Stimulated activated CD8-positive, alpha-beta memory T cell treated with anti-CD3 and anti-CD28 coated beads, Interleukin-4, amount 100 ng/mL, for 4 hours (primary cell): Measurements from ENCODE around the gene CLK4.

Experiments used
- DNase-seq, 2 donors: peaks; one replicate each; pipeline ENCODE4 v3.0.0-alpha.2; 2020; ENCODE audit warnings: low read depth in 2 of 2, low spot score in 1 of 2

Gene CLK4

DNA sequence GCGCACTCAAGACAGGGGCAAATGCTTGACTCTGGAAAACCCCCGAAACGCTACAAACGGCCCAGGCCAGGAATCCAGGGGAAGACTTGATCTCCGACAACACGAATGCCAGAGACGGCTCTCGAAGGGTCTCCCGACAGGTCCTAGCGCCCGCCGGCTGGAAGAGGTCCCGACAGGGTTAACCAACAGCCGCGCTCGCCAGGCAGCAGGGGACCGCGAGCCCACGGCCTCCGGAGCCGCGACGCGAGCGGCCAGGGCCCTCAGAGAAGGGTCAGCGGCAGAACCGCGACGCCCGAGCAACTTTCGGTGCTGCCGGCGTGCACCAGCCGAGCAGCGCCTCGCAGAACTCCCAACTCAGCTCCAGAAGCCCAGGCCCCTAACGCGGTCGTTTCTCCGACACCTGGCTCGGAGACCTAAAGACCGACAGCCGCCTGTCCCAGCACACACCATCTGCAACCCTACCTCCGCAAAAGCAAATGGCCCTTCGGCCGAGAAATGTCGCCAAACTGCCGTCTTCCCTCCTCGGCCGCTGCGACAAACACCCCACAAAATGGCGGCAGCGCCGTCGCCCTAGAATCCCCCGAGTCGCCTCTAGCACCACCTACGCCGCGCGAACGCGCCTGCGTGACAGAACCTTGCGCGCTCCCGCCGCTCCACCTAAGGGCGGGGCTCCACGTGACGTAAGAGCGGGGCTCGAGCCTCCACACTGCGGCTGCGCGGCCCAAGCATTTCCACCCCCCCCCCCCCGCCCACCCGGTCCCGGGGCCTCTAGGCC lies at the start of gene CLK4:
Gene CLK4 (minus strand): TSS at position 567 of the 775 bp plus-strand sequence. CDS start 3,634 bp downstream, outside the sequence.
- peak; percentile 92 to 93 for DNase-seq

DNA sequence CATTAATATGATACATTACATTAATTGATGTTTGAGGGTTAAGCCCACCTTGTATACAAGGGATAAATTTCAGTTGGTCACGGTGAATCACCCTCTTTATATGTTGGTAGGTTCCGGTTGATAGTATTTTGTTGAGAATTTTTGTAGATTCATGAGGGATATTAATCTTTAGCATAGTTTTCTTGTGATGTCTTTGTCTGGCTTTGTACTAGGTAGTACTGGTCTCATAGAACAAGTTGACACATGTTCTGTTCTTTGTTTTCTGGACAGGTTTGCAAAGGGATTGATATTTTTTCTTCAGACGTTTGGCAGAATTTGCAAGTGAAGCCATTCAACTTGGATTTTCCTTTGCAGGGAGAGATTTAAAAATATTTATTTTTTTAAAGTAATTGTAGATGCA lies 49.1 kb upstream of the CLK4 start:
- DNase-seq: no peak

DNA sequence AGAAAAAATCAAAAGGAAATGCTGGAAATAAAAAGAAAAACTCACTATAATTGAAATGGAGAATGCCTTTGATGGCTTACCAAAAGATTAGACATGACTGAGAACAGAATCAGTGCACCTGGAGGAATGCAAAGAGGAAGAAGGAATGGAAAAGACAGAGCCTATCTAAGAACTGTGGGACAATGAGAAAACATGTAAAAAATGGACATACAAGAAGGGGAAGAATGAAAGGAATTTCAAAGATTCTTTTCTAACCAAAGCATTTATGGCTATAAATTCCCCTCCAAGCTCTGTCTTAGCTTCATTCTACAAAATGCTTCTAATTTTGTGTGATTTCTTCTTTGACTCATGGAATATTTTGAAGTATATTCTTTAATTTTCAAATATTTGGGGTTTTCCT lies 47.5 kb upstream of the CLK4 start:
- DNase-seq: no peak

DNA sequence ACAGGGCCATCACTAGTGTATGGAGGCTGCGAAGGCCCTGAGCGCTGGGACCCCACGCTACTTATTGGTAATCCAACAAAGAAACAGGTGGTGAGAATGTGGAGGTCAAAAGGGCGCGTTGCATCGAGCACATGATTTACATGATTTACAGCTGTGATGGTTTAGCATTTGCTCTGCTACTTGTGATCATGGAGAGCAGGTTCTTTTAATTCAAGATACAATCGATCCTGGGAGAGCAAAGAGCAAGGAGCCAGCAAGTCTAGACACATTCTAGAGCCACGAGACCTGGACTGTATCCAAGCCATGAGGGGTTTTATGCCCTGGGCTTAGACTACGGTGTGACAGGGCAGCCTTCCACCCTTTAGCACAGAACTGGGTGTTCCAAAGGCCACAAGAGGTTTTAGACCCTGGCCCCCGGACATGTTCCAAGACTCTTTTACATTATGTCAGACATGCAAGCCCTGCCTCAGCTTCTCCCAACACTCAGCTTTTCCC lies 47.0 kb upstream of the CLK4 start:
- no peak for DNase-seq

DNA sequence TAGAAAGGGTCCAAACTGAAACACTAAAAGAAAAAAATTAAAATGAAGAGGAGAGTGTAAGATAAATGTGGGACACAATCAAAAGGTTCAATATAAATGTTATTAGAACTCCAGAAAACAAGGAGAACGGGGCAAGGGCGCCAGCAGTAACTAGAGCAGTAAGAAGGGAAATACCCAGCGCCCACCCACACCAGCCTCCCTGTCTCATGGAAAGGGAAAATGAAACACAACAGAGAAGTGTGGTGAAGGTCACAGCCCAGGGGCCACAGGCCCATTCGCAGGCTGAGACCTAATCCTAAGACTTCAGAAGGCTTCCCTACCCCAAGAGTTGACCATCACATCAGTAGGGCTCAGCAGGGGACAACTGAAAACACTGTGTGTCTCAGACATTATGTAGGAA lies 45.8 kb upstream of the CLK4 start:
- DNase-seq: no peak

DNA sequence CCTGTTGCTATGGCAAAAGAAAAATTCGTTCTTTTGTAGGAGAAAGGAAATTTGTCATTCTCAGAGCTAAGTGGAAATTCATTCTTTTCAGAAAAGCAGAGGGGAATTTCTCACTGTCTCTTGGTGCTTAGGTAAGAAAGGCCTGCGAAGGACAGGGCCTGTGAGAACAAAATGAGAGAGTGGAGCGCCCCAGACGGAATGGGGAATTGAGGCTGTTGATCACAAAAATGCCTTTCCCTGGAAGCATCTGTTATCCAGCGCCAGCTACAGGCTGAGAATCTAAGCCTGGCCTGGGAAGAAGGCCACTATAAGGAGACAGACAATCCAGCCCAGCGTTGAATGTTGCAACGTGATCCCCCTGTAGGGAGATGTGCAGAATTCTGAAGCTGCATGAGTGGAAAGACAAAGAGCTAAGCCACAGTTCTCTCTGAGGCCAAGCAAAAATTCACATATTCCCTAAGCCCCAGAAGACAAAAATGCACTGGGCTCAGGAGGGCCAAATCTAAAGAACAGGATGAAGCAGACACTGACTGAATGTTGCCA lies 44.8 kb upstream of the CLK4 start:
- no peak for DNase-seq

DNA sequence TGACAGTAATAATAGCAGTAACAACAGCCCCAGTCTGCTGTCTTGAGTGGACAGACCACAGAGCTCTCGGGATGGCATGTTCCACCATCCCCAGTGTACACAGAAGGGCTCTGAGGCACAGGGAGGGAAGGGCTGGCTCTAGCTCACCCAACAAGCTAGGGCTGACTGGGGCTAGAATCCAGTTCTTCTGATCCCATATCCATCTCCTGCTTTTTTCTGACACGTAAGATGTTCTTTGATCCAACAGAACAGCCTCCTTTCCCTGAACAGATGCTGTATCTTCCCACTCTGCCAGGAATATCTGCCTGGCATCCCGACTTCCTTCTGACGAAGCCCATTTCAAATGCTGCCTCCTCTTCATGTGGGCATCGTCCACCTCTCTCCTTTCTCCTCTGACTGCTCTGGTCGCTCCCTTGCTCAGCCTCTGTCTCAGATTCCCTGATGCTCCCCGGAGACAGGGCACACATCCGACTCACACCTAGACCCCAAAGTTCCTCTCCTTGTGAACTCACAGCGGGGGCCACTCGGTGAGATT lies 43.6 kb upstream of the CLK4 start:
- no peak for DNase-seq

DNA sequence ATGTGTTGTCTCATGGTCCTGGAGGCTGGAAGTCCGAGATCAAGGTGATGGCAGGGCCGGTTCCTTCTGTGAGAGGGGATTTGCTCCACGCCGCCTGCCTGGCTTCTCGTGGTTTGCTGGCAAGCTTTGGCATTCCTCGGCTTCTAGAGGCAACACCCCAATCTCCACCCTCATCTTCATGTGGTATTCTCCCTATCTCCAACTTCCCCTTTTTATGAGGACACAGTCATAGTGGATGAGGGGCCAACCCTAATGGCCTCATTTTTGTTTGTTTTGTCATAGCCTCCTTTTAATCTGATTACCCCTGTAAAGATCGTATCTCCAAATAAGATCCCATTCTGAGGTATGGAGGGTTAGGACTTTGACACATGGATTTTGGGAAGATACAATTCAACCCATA lies 41.7 kb upstream of the CLK4 start:
- no peak for DNase-seq

DNA sequence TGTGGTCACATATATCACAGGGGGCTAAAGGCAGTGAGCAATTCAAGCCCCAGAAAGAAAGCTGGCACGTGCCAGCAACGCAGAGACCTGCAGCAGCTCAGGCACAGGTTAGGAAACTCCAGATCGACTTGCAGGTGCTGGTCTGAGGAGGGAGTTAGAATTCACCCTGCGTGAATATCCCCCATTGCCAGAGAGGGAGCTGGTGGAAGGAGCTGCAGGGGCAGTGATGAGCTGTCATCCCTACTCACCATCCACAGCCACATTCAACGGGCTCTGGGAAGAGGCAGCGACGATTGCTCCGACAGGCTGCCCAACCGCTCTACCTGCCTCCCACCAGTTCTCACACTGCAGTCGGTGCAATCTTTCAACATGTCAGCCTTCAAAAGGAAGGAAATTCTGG lies 40.8 kb upstream of the CLK4 start:
- no peak for DNase-seq

DNA sequence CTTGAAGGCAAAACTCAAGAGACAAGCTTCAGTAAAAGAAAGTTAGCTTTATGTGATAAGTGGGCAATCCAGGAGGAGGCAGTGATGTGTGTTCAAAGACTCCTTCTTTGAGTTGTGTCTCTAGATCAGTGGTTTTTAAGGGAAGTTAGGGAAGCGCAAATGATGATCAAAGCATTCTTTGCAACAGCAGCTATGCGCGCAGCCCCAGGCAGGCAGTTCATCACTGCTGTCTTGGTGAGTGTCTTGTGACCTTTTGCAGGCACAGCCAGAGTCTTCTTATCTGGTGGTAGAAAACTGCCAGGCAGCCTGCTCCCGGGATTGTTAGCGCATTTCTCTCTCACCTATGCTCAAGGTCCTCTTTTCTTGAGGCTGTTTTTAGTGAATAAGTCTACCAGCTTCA lies 40.3 kb upstream of the CLK4 start:
- no peak for DNase-seq

DNA sequence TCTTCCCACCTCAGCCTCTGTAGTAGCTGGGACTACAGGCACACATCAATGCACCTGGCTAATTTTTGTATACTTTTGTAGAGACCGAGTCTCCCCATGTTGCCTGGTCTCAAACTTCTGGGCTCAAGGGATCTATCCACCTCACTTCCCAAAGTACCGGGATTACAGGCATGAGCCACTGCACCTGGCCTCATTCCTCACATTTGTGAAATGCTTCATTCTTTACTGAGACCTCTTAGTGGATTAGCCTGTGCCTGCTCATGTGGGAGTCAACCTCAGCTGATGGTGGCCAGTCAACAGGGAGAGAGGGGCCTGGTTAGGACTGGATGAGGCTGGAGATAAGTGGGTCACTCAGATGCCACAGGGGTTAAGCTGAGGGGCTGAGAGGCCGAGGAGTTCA lies 37.3 kb upstream of the CLK4 start:
- DNase-seq: no peak

DNA sequence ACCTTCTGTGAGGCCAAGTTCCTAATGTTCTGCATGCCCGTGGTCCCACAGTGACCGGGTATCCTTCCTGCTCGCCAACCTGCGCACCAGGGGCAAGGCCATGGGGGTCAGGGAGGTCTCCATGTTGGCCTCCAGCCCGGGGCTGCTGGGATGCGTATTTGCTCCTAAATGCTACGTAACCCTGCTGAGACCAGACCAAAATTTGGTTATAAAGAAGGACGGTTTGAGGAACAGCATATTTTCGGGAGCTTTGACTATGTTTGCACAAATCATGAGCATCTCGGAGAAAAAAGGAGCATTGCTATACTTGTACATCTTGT lies 35.7 kb upstream of the CLK4 start:
- no peak for DNase-seq

DNA sequence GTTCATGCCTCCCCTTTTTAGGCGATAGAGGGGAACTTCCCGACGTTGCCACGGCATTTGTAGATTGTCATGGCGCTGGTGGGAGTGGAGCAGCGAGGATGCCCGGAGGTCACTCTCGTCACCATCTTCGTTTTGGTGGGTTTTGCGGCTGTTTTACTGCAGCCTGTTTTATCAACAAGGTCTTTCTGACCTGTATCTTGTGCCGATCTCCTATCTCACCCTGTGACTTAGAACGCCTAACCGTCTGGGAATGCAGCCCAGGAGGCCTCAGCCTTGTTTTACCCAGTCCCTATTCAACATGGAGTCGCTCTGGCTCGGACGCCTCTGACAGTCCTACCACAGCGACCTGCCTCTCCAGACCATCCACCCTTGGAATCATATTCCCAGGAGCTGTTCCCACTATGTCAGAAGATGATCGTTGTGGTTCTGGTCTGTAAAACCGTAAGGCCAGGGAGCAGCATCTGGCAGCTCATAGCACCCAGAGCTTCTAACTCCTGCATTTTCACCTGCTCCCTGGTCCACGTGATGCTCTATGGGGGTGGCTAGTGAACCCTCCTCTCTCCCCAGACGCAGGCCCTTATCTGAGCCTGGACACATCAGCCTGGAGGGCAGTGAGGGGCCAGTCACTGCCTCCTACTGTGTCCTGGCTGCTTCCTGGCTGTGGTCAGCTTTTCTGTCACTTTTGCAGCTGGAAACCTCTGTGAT lies 35.1 kb upstream of the CLK4 start:
- no peak for DNase-seq

DNA sequence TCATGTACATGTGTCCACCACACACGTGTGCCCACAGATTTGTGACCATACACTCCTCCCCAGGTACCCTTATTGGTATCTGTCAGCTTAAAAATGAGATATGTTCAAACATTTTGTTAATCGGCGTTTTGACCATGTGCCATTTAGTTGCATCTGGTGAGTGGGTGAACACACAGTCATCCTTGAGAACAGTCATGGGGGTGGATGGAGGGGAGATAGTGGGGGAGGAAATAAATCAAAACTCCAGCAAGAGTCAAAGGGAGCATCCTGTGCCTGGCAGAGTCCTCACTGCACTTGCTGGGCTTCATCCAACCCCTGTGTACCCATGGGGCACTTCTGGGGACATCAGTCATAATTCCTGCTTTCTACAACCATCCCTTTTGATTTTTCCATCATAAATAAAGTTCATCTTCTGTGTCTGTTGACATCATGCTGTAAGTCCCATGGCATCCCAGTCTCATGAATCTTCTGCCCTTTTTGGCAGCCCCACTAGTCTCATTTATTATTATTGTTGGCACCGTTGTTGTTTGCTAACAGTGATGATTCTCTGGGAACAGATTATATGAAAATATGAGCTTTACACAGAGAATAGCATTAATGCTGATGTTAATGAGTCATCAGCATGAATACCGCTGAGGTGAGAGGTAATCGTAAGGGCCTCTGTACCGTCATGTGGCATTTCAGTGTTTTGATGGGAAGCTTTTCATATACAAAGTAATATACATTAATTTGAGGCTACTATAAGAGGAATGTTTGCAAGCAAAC lies 24.4 kb upstream of the CLK4 start:
- DNase-seq: no peak

DNA sequence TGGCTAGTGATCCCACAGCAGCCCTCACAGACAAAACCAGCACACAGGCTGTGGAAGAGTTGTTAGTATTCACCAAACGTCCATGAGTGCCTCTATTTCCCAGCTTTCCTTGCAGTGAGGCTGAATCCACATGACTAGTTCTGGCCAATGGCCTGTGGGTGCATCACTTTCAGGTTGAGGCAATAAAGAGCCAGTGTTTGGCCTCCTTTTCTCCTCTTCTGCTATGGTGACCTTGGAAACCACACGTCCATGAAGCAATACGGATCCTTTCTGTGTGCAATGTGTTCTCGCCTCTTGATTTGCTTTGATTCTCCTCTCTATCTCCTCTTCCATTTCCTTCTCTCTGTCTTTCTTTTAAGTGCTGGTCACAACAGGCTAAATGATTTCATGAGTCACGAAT lies 23.4 kb upstream of the CLK4 start:
- no peak for DNase-seq

DNA sequence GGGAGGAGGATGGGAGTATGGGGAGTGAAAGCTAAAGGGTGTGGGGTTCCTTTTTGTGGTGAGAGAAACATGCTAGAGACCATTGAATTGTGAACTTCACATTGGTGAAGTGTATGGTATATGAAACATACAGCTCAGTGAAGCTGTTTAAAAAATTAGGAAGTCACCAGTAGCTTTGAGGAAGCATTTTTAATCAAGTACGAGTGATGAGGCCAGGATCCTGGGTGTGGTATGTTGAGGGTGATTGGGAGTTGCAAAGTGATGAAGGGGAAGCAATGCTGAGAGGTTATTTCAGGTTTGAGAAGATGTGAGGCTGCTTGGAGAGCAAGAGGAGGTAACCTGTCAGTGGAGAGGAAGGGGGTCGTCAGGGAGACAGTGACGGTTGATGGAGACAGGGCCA lies 22.7 kb upstream of the CLK4 start:
- no peak for DNase-seq

DNA sequence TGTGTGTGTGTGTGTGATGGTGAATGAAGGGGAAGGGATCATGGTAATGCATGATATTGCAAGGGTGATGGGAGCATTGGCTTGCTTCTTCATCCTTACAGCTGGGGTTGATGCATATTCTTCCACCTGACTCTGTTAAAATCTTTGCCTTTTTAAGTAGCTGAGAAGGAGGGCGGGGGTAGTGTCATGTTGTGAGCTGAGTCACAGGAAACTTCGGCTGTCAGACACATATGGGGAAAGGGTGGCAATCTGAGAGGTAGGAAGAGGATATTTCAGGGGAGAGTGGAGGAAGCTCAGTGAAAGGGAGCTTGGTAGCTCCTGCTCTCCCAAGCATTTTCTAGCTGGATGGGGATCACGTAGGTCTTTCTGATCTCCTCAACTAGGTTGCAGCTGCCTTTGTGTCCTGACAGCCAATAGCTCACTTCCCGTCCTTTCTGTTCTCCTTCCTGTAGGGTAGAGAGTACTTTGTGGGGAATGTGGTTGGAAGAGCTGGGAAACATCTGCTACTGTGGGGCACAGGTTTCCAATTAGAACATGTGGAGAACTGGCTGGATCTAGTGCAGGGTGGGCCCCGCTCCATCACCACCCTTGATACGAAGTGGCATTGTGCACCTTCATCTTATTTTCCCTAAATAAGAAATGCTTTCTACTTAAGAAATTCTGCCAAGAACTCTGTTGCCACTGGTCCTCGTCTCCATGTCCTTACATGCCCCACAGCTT lies 18.1 kb upstream of the CLK4 start:
- no peak for DNase-seq

DNA sequence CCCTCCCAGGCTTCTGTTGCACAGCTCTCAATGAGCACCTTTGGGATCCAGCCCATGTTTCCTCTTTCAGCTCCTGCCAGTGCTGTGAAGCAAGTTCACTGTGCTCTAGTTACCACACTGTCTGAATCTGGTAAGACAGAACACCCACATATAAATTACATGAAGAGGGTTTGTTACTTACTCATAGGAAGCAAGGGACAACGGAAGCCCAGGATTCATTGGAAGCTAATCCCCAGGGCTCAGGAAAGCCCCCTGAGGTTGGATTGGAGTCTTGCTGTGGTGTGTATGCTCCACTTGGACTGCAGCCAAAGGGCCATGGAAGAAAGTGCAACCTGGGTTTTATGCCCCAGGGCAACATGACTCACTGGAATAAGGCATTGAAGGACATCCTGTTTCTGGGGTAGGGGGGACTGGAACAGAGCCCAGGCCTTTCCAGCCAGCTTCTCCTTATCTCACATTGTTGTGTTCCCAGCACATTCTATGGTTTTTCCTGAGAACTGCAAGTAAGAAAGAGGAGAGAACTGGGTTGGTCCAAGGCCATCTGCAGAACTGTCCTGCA lies 15.6 kb upstream of the CLK4 start:
- DNase-seq: no peak

DNA sequence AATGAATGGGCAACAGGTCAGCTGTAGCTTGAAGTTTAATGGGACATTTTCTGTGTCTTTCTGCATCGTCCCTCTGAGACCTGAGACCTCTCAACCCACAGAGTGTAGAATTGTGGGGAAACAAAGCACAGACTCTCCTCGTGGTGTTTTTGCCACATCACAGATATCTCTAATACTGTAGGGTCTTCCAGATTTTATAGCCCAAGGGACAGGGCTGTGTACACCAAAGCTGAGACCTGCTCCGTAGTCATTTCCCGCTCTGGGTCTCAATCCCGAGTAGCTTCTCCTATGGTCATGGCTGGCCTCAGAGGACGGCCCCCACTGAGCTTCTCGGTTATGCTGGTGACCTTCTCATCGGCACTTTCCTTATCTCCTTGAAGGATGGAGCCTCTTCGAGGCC lies 14.9 kb upstream of the CLK4 start:
- DNase-seq: no peak

DNA sequence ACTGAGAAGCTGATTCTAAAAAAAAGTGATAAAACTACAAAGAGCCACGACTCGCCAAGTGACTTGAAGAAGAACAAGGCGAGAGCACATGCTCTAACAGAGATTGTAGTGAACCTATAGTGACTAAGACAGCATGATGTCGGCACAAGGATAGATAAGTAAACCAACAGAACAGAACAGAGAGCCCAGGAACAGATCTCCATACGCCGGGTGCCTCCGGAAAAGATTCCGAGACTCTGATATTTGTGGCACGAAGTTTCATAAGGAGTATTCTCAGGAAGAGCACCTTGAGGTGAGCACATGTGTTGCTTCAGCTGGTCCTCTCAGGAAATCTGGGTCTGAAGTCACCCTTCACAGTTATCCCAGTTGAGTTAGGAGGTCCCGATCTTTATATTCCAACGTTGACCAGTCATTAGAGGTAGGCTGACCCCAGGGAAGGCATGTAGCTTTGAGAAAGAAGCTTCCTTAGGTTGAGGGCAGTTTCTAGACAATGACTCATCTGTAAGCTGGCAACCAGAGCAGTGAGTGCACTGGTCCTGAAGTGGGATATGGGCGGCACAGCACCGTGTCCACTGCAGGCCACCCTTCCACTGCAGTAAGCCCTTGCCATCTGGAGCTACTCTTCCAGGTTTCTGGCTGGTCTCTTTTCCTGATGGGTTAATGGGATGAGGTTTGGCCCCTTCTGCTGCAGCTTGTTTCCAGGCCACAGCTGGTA lies 13.6 kb upstream of the CLK4 start:
- DNase-seq: no peak
